Measurements from ENCODE around the gene MAP1LC3C.
"Not testable (repeated sequence)": the region's sequence is repeated elsewhere in the genome, so short reads cannot be mapped to it uniquely, and the experiment has no call there.

DNA sequence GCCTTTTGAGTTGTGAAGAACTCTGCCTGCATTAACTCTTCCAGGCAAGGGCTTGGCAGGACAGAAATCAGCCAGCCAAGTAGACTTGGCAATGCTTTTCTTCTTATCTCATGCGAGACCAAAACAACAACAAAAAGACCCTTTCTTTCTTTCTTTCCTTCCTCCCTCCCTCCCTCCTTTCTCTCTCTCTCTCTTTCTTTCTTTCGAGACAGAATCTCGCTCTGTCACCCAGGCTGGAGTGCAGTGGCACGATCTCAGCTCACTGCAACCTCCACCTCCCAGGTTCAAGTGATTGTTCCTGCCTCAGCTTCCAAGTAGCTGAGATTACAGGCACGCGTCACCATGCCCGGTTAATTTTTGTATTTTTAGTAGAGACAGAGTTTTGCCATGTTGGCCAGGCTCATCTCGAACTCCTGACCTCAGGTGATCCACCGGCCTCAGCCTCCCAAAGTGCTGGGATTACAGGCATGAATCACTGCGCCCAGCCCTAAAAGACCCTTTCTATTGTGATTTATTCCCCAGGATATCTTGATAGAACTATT, 10.4 kb downstream of the MAP1LC3C start:
- not testable (repeated sequence) for TF ChIP-seq SAP30 (IDR thresholded peaks at IDR 0.05; ENCODE audit: borderline replicate concordance, insufficient read depth, low read depth, low read length, poor library complexity, severe bottlenecking); FOXM1 (IDR thresholded peaks at IDR 0.05; ENCODE audit: low read depth); FOXM1 (CRISPR knock-in tag; IDR thresholded peaks at IDR 0.05; ENCODE audit: low read depth); CHD1 (IDR thresholded peaks at IDR 0.05; ENCODE audit: low read length); MYNN (IDR thresholded peaks at IDR 0.05); MYNN (CRISPR knock-in tag; IDR thresholded peaks at IDR 0.05); FOS (IDR thresholded peaks at IDR 0.05; ENCODE audit: extremely low read depth, insufficient read length)
- TF ChIP-seq, protein P1, sequence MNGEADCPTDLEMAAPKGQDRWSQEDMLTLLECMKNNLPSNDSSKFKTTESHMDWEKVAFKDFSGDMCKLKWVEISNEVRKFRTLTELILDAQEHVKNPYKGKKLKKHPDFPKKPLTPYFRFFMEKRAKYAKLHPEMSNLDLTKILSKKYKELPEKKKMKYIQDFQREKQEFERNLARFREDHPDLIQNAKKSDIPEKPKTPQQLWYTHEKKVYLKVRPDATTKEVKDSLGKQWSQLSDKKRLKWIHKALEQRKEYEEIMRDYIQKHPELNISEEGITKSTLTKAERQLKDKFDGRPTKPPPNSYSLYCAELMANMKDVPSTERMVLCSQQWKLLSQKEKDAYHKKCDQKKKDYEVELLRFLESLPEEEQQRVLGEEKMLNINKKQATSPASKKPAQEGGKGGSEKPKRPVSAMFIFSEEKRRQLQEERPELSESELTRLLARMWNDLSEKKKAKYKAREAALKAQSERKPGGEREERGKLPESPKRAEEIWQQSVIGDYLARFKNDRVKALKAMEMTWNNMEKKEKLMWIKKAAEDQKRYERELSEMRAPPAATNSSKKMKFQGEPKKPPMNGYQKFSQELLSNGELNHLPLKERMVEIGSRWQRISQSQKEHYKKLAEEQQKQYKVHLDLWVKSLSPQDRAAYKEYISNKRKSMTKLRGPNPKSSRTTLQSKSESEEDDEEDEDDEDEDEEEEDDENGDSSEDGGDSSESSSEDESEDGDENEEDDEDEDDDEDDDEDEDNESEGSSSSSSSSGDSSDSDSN (IDR thresholded peaks at IDR 0.05; ENCODE audit: borderline replicate concordance in 1 of 2, low read depth in 2 of 2, low read length in 2 of 2), result not testable (repeated sequence)
- TF ChIP-seq, protein P2, sequence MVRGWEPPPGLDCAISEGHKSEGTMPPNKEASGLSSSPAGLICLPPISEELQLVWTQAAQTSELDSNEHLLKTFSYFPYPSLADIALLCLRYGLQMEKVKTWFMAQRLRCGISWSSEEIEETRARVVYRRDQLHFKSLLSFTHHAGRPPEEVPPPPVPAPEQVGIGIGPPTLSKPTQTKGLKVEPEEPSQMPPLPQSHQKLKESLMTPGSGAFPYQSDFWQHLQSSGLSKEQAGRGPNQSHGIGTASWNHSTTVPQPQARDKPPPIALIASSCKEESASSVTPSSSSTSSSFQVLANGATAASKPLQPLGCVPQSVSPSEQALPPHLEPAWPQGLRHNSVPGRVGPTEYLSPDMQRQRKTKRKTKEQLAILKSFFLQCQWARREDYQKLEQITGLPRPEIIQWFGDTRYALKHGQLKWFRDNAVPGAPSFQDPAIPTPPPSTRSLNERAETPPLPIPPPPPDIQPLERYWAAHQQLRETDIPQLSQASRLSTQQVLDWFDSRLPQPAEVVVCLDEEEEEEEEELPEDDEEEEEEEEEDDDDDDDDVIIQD (CRISPR knock-in tag; IDR thresholded peaks at IDR 0.05), result not testable (repeated sequence)
